OCI-LY3 (cell line): Measurements from ENCODE around the gene ALDH16A1.

Experiments
- CTCF ChIP-seq: fragments of 200-600, 300-600 bp; sonication (generic); IDR thresholded peaks from 2 replicates; pipeline ENCODE4 v1.5.1; 2014; ENCODE audit warnings: antibody characterized with exemption, low read length, low read depth
- EZH2phosphoT487 ChIP-seq: fragments of 200-600 bp; shearing (Covaris generic); IDR thresholded peaks from 2 replicates; pipeline ENCODE4 v1.6.1; 2018; ENCODE audit warnings: antibody characterized with exemption, mixed run types, low read depth

- peak; percentile 99 for TF ChIP-seq CTCF
- no peak for TF ChIP-seq EZH2phosphoT487
Observed at GRCh38 chr19:49473868-49474541, 21.0 kb downstream of the ALDH16A1 start, which contains the start of gene FLT3LG.
